Measurements from ENCODE around the gene SEMA4D. TPM values are rescaled to one million over a fixed set of nuclear protein-coding genes. Genes with fewer than 3 reads are reported as not detected.

Gene SEMA4D
- total and polyA plus RNA-seq, 9 of the 15 experiments (the other 6 are each of a cell fraction or from before 2014, with no cell fraction given) = 0.38 to 5.1 (median 1.8) TPM

GRCh38 chr9:89484475-89485404, 13.2 kb downstream of the SEMA4D start:
- H3K9me3 ChIP-seq (replicated peaks; ENCODE audit: control insufficient read depth, insufficient read depth, low read depth, low read length) = no peaks in the 10 kb centered on the region
- ChIA-PET CTCF (ENCODE audit: low intra/inter-chr PET ratio) (no interaction called here), POLR2A (interaction anchor here (0.5 to 0.6 kb wide), 3 partner anchors 79 to 415 kb away, joined by 3 read pairs; no protein-coding TSS in a partner anchor)
- no peak overlapping the region for H3K27ac ChIP-seq (ENCODE audit: extremely low read depth, low read depth, low read length)
- TF ChIP-seq DEAF1 (CRISPR knock-in tag; IDR thresholded peaks at IDR 0.05) (no peak), FOSL1 (tag; conservative IDR thresholded peaks at IDR 0.05) (no peak), GATAD2B (IDR thresholded peaks at IDR 0.05; ENCODE audit: borderline replicate concordance) (no peak), GABPA (tag; conservative IDR thresholded peaks at IDR 0.05; ENCODE audit: low read depth) (no peak), ATF4 (CRISPR knock-in tag; IDR thresholded peaks at IDR 0.05) (no peak), MLLT1 (IDR thresholded peaks at IDR 0.05) (no peak)
- no peak for DNase-seq (ENCODE audit: extremely low read depth in 1 of 4, low spot score in 3 of 4)
- H3K79me2 ChIP-seq (ENCODE audit: control insufficient read depth, insufficient read depth, low read length) = no peaks in the 10 kb centered on the region
- H3K27me3 ChIP-seq (ENCODE audit: control insufficient read depth in 2 of 2, insufficient read depth in 2 of 2, low read length in 2 of 2) = peaks cover 0 to 31% of the 10 kb centered on the region in 2 experiments; a peak in 3 of 5 replicates
- no TSS peak for BruUV-seq (replicated peaks)
- no peak for ATAC-seq
- 0% methylated on average over 4 of the region's 6 CpGs for WGBS (ENCODE audit: insufficient coverage, low coverage, missing lambda C conversion rate)
- no peaks in the 10 kb centered on the region for H3K9me1 ChIP-seq (ENCODE audit: control insufficient read depth, insufficient read depth, low read length)
- in situ Hi-C loops (cut with MboI) (no loop called here), intact Hi-C loops (cut with micrococcal nuclease) (no loop called here)
- no peaks in the 10 kb centered on the region for H3K4me1 ChIP-seq (replicated peaks in 1 of 2; ENCODE audit: control insufficient read depth in 2 of 2, insufficient read depth in 2 of 2, low read length in 2 of 2)
- no peaks in the 10 kb centered on the region for H3K36me3 ChIP-seq (ENCODE audit: control insufficient read depth, insufficient read depth, low read length)
- no peaks in the 10 kb centered on the region for H4K20me1 ChIP-seq (replicated peaks; ENCODE audit: control insufficient read depth, insufficient read depth, low read length)
- H2AFZ ChIP-seq (ENCODE audit: low read depth, low read length) = no peak overlapping the region
- no peak for FAIRE-seq
- no peak overlapping the region for H3K9ac ChIP-seq (ENCODE audit: insufficient read depth in 1 of 2, low read depth in 2 of 2, low read length in 2 of 2)
- H3K4me2 ChIP-seq (ENCODE audit: insufficient read depth, low read length) = no peak overlapping the region
- H3K4me3 ChIP-seq = no peak overlapping the region

Data from K562 (cell line).